Esophagus squamous epithelium (tissue), 4 donors: ENCODE data around the gene ANKUB1.

Source experiments
- CTCF ChIP-seq, 6 experiments: fragments of 450-650 bp in 4 of 6; fragments of 200-600 bp in 2 of 6; sonication (generic) in 2 of 6; IDR thresholded peaks; one replicate each; pipeline ENCODE4 v1.5.1; 2016 to 2019; ENCODE audit warnings: antibody characterized with exemption in 6 of 6, mild to moderate bottlenecking in 4 of 6, moderate library complexity in 4 of 6
- POLR2A ChIP-seq, 4 donors: fragments of 450-650 bp; IDR thresholded peaks; one replicate each; pipeline ENCODE4 v1.6.1; 2017; ENCODE audit warnings: antibody characterized with exemption in 4 of 4, mild to moderate bottlenecking in 4 of 4, moderate library complexity in 3 of 4

- no peak for TF ChIP-seq CTCF (IDR thresholded peaks at IDR 0.05)
- TF ChIP-seq POLR2A (IDR thresholded peaks at IDR 0.05), result no peak
Observed at GRCh38 chr3:149830902-149831301, 38.5 kb upstream of the ANKUB1 start.
